GM18867 (cell line): ENCODE results near the gene ORMDL1.
A peak's percentile ranks its signal among the peaks of the same experiment; 100 is the strongest.

Experiments used
- ATAC-seq: cut with Tn5 transposase; IDR thresholded peaks from one replicate; pipeline ENCODE4 v1.9.1; 2021; ENCODE audit warnings: mild to moderate bottlenecking, moderate library complexity; ENCODE audit not compliant: unreplicated experiment

The ORMDL1 gene

GRCh38 chr2:189783927-189784867 lies at the start of gene ORMDL1, which contains the start of gene PMS1:
Gene ORMDL1 (minus strand): TSS chr2:189784339. CDS start chr2:189782595, 1,744 bp downstream.
Gene PMS1 (plus strand): TSS chr2:189784450. CDS start chr2:189791810, 7,360 bp downstream.
- peak; percentile 95 for ATAC-seq

- no peak for ATAC-seq
Observed at GRCh38 chr2:189830510-189830909, 46.4 kb upstream of the ORMDL1 start.

DNA sequence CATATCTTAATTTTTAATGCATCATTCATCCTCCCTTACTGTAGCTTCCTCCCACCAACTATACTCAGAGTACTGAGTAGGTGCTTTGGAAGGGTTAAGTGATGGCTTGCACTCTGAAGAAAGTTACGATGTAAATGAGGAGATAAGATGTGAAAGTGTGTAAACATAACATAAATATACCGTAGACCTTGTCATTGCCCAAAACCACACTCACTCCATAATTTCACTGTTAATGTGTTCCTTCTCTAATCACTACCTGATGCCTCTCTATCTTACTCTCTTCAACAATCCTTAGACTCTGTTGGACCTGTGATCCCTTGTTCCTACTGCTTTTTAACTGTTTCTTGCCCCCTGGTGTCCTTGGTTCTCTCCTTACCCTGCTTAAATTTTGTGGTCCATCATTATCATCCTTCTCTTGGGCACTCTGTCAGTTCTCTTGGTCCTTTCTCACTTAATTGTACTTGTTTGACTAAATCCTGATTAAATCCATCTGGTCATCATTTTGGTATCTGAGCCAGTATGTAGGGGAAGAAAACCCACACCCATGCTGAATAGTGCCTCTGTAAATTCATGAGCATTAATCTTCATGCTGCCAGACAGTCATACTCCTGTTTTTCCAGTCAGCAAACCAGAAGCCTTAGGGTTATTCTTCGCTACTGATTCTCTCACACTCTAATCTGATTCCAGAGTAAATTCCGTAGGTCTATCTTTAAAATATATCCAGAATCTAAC lies 45.1 kb upstream of the ORMDL1 start:
- ATAC-seq: no peak

DNA sequence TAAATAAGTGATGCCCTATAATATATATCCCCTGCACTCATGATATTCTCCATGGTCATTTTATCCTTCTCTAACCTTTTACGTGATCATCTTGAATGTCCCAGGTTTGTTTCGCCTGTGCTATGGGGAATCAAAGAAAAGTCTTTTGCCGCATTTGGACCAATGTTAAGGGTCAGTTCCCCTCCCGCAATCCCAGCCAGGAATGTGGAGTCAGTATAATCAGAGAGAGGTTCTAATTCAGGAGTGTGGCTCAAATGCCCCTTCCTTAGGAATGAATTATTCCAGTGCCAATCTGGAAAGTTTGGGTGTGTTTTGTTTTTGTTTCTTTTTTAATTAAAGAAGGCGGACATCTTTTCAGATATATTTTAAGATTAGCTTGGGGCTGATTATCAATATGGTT lies 41.9 kb upstream of the ORMDL1 start:
- no peak for ATAC-seq

DNA sequence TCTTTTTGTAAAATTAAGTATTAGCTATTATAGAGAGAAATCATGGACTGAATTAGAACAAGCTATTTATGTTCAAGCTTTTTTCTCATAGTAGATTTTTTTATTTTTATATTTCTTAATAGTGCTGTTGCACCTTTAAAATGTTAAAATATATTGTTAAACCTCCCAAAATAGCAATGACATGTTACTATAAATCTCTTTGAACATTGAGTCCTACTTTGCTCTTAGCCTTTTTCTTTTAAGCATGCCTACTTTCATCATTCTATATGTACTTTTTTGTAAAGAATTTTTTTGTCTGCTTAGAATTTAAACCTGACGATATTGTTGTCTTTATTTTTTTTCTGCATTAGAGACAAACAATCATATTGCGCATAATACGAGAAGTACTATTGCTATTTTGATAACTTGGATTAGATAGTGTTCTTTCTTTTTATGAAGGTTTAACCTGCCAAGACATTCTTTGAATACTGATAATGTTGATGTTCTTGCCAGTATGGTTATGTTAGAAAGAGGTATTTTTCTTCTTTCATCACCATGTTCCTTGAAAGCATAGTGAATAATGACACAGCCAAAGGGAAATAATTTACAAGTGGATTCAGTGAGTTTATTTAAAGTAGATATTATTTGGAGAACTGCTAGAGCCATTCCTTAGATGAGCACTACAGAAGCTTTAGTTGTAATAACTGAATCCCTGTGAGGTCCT lies 40.7 kb upstream of the ORMDL1 start:
- ATAC-seq: no peak

- no peak for ATAC-seq
Observed at GRCh38 chr2:189821953-189822748, 38.0 kb upstream of the ORMDL1 start.

DNA sequence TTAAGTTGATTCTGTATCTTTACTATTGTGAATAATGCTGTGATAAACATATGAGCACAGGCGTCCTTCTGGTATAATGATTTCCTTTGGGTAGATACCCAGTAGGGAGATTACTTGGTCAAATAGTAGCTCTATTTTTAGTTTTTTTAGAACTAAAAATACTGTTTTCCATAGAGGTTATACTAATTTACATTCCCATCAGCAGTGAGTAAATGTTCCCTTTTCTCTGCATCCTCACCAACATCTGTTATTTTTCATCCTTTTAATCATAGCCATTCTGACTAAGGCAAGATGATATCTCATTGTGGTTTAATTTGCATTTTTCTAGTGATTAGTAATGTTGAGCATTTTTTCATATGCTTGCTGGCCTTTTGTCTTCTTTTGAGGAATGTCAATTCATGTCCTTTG lies 35.2 kb upstream of the ORMDL1 start:
- no peak for ATAC-seq

DNA sequence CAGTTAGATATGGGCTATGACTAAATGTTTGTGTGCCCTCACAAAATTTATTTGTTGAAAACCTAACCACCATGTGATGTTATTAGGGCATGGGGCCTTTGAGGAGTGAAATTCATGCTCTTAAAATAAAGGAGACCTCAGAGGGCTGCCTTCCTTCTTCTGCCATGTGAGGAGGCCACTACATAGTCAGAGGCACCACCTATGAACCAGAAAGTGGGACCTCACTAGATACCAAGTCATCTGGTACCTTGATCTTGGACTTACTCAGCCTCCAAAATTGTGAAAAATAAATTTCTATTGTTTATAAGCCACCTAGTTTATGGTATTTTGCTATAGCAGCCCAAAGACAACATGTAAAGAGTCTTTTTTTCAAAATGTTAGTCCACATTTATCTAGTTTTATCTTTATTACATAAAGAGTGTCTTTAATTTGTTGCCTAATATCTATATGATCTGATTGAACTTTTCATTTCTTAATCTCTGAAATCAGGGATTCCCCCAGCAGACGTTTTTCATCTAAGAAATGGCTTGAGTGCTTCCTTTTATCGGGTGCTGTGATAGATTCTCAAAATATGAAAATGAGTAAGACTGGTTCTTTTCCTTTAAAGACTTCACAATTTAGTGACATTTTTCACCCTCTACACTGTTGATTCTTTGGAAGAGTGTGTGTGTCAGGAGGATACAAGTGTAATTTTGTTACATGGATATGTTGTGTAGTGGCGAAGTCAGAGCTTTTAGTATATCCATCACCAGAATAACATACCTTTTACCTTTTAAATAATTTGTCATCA lies 34.3 kb upstream of the ORMDL1 start:
- no peak for ATAC-seq

DNA sequence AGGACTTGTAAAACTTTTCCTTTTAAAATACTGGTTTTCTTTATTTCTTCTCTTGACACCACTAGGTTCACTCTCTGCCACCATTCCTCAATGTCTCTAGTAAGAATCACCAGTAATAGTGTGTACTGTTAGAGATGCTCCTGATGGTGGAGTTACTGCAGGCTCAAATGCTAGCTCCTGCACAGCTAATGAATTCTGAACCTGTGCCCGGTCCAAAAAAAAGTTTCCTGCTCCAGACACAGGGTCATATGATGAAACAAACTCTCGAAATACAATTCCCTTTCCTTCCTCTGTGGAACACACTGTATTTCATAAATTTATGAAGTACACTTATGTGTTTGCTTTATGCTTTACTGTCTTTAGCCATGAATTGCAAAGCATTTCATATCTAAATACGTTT lies 19.3 kb upstream of the ORMDL1 start:
- no peak for ATAC-seq

- no peak for ATAC-seq
Observed at GRCh38 chr2:189802396-189802912, 18.3 kb upstream of the ORMDL1 start.

DNA sequence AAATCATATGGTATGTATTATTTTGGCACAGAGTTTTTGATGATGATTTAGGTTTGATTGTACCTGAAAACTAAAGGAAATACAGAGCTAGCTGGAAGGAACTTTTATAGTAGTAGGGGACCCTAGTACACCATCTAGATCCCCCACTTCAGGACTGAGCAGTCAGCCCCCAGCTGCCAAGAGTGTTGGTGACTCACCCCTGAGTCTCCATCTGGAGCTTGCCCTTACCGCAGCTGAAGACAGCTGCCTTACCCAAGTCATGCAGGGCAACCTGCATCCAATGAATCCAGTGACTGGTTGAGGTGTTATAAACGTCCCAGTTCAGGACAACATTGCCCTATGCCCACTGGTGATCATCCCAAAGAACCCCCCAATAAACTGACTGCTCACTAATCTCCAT lies 15.4 kb upstream of the ORMDL1 start:
- no peak for ATAC-seq

- ATAC-seq: no peak
Observed at GRCh38 chr2:189799030-189799331, 14.8 kb upstream of the ORMDL1 start.

- peak; percentile 84 for ATAC-seq
Observed at GRCh38 chr2:189798312-189799029, 14.3 kb upstream of the ORMDL1 start.

DNA sequence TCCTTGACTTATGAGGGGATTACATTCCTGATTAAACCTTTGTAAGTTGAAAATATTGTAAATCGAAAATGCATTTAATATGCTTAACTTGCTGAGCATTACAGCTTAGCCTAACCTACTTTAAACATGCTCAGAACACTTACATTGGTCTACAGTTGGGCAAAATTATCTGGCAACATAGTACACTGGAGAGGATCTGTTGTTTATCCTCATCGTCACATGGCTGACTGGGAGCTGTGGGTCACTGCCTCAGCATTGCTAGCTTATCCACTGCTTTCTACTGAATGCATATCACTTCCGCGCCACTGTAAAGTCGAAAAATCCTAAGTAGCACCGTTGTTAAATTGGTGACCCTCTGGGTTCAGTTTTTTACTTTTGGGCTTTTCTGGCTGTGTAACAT lies 13.8 kb upstream of the ORMDL1 start:
- ATAC-seq: no peak

- ATAC-seq: no peak
Observed at GRCh38 chr2:189794310-189794709, 10.2 kb upstream of the ORMDL1 start.

GRCh38 chr2:189791338-189792042 lies 7.4 kb upstream of the ORMDL1 start:
- peak; percentile 69 for ATAC-seq

DNA sequence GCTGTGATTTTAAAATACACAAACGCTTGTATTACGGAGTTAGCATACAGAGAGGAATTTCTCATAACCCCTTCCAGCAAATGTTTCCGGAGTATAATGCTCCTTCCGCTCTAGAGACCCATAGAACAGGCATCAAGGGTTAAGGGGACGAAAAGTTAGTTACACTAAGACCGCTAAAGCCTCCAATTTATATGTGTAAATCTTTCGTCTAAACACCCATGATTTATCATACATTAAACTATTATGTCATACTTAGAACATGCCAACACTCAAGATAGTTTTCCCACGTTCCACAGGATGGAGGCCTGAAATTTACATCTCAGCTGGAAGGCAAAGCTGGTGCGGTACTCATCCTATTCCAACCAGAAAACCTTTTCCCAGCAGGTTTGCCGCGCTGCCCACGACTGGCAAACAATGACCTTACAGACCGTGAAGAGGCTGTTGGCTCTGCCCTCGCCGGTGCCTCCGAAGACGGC lies 650 bp downstream of the ORMDL1 start:
- peak; percentile 8 for ATAC-seq

DNA sequence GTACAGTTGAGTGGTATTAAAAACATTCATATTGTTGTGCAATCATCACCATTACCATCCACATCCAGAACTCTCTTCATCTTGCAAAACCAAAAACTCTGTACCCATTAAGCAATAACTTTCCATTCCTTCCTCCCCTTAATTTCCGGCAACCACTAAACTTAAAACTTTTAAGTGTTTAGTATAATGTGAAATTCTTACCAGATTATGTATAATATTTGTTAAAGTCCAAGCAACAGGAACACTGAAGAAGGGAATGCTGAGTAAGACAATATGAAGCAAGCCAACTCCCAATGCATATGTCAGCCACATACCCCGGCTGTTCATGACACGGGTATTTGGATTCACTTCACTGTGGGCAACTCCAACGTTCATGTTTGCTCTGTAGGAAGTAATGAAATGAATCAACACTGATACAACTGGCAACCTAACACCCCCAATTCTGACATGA lies 1.9 kb downstream of the ORMDL1 start:
- no peak for ATAC-seq
